ENCODE measurements around the gene FGF13. TPM values are rescaled to one million over a fixed set of nuclear protein-coding genes. Genes with fewer than 3 reads are reported as not detected.
A peak's percentile ranks its signal among the peaks of the same experiment; 100 is the strongest.

Gene FGF13
- 20.7 TPM for polyA plus RNA-seq (2013, experiment 1 of 4)
- polyA plus RNA-seq (2013, experiment 2 of 4) = 17.2 TPM
- 21.6 TPM for polyA plus RNA-seq (2013, experiment 3 of 4)
- 23.8 TPM for polyA plus RNA-seq (2013, experiment 4 of 4)

DNA sequence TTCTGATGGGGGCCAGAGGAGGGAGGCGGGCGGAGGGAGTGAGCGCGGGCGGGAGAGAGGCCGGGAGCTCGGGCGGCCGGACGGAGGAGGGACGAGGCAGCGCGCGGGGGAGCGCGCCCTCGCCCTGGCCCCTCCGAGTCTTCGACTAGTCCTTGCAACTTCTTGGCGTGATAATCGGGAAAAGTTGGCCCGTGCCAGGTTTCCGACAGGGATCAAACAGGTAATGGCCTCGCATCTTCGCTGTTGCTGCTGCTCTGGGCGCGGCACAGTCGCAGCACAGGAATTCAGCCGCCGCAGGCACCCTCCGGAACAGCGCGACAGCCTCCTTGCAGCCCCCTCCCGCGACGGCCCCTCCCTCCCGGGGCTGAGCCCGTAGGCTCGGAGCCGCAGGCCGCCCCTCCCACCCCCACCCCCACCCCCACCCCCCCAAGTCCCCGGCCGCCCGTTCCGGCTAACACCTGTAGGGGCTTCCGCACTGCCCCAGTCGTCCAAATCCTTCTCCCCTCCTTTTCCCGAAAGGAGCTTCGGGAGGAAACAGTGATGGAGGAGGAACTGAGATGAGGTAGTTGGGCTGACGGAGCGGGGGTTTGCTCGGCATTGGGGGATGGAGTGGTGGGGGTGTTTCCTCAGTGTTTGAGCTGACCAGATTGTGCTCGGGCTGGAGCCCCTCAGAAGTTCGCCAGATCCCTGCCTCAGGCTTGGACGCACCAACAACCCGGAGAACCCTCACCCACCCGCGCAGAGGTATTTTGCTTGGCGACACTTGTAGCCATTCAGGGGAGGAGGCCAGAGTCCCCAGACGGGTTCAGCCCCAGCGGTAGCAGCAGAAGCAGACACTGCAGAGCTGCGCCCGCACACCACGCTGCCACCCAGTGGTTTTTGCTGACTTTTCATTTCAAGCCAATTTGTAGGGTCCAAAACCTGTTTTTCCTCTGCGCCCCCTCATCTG lies at the start of gene FGF13:
FGF13 (minus strand) TSS at position 319 of the 949 bp plus-strand sequence. CDS start 714 bp downstream, outside the sequence.
- Histone ChIP-seq H3K36me3 (ENCODE audit: control insufficient read depth, insufficient read depth, low read length) (no peaks in the 10 kb centered on the region), H3K9me3 (ENCODE audit: control insufficient read depth, low read length) (no peaks in the 10 kb centered on the region), H3K27ac (ENCODE audit: insufficient read depth, low read depth, low read length, poor library complexity, severe bottlenecking) (peak within 1 kb of the TSS; percentile 67), H3K4me1 (ENCODE audit: control insufficient read depth, insufficient read depth, low read length) (peaks cover 6% of the 10 kb centered on the region), H3K4me3 (ENCODE audit: insufficient read depth, low read depth, low read length) (peak within 1 kb of the TSS; percentile 57), H3K27me3 (ENCODE audit: control insufficient read depth, insufficient read depth, low read length, poor library complexity, severe bottlenecking) (no peaks in the 10 kb centered on the region)
- 0% methylated on average over 44 to 53 of the region's 65 CpGs for whole genome bisulfite sequencing, 2 experiments

DNA sequence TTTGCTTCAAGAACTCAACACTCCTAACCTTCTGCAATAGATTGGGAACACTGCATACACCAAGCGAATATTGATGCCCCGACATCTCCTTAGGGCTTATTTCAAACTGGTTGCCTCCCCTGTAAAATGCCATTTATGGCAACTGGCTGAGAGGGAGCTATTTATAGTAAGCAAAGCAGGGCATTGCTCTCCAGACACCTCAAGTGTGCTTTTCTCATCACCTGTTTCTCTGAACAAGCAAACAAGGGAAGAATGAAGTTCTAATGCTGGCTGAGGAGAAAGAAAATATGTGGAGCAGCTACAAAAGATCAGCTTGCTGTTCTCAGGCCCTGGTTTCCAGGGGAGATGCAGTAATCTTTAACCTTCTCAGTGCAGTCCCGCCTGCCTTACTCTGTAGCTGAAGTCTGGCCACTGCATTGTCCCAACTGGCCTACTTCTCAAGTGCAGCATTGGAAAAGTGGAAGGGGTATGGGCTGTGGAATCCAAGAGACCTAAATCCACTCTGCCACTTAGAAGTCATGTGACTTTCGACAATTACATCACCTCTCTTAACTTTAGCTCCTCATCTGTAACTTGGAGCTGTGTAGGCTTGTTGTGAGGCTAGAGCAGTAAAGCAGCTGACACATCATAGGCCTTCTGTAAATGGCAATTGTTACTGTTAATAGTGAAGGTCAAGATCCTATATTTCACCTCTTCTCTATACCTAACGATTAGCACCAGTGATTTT lies 47.9 kb upstream of the FGF13 start:
- no peak overlapping the region for H3K4me3 ChIP-seq (ENCODE audit: insufficient read depth, low read depth, low read length)
- no peaks in the 10 kb centered on the region for H3K27me3 ChIP-seq (ENCODE audit: control insufficient read depth, insufficient read depth, low read length, poor library complexity, severe bottlenecking)
- H3K27ac ChIP-seq (ENCODE audit: insufficient read depth, low read depth, low read length, poor library complexity, severe bottlenecking) = no peak overlapping the region
- H3K9me3 ChIP-seq (ENCODE audit: control insufficient read depth, low read length) = no peaks in the 10 kb centered on the region
- H3K4me1 ChIP-seq (ENCODE audit: control insufficient read depth, insufficient read depth, low read length) = no peaks in the 10 kb centered on the region
- 81 to 97% methylated on average over 3 to 4 of the region's 5 CpGs for WGBS, 2 experiments
- H3K36me3 ChIP-seq (ENCODE audit: control insufficient read depth, insufficient read depth, low read length) = no peaks in the 10 kb centered on the region

DNA sequence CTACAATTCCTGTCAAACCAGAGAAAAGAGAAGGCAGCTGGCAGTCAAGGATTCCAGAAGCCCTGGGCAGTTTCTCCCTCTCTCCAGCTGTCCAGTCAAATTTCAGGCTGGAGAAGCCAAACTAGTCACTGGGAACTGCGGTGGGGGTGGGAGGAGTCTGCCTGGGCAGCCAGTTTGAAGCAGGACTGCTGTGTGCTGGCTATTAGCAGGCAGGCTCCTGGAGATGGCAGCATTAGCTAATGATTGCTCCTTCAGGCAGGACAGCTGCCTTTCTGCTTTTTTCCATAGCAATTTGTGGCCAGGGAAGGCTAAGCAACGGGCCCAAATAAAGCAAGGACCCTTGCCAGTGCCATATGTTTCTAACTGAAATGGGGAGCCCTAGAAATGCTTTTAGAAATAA lies 44.7 kb upstream of the FGF13 start:
- H3K27me3 ChIP-seq (ENCODE audit: control insufficient read depth, insufficient read depth, low read length, poor library complexity, severe bottlenecking) = no peaks in the 10 kb centered on the region
- H3K4me1 ChIP-seq (ENCODE audit: control insufficient read depth, insufficient read depth, low read length) = no peaks in the 10 kb centered on the region
- no peak overlapping the region for H3K27ac ChIP-seq (ENCODE audit: insufficient read depth, low read depth, low read length, poor library complexity, severe bottlenecking)
- H3K4me3 ChIP-seq (ENCODE audit: insufficient read depth, low read depth, low read length) = no peak overlapping the region
- H3K36me3 ChIP-seq (ENCODE audit: control insufficient read depth, insufficient read depth, low read length) = no peaks in the 10 kb centered on the region
- 18% methylated on average over 2 of the region's 2 CpGs for WGBS, 2 experiments
- H3K9me3 ChIP-seq (ENCODE audit: control insufficient read depth, low read length) = no peaks in the 10 kb centered on the region

DNA sequence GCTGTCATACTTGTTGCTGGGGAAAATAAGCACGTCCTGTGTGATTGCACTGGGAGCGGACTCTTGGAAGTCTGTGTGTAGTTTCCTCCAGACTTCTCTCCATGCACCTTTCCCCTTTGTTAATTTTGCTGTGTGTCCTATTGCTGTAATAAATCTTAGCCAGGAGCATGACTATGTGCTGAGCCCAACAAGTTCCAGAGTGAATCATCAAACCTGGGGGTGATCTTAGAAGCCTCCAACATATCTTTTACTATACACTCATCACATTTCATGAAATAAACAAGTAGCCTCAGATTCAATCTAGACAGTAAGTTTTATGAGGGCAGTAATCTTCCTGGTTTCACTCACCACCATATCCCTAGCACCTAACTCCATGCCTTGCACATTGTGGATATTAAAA lies 43.3 kb upstream of the FGF13 start:
- Histone ChIP-seq H3K36me3 (ENCODE audit: control insufficient read depth, insufficient read depth, low read length) (no peaks in the 10 kb centered on the region), H3K9me3 (ENCODE audit: control insufficient read depth, low read length) (no peaks in the 10 kb centered on the region), H3K27me3 (ENCODE audit: control insufficient read depth, insufficient read depth, low read length, poor library complexity, severe bottlenecking) (no peaks in the 10 kb centered on the region), H3K27ac (ENCODE audit: insufficient read depth, low read depth, low read length, poor library complexity, severe bottlenecking) (no peak overlapping the region), H3K4me1 (ENCODE audit: control insufficient read depth, insufficient read depth, low read length) (no peaks in the 10 kb centered on the region), H3K4me3 (ENCODE audit: insufficient read depth, low read depth, low read length) (no peak overlapping the region)
- WGBS, 2 experiments = 89 to 93% methylated on average over 2 of the region's 2 CpGs

DNA sequence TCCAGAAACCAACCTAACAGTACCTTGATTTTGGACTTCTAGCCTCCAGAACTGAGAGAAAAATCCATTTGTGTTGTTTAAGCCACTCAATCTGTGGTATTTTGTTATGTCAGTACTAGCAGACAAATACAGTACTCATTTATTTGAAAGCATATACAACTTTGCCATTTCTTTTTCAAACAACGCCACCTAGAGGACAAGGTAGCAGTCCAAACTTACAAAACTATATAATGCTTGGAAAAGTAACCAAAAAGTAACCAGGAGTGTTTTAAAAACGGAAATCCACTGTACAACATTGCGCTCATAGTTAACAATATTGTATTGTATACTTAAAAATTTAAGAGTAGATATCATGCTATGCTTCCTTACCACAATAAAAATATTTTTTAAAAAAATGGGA lies 37.0 kb upstream of the FGF13 start:
- H3K27ac ChIP-seq (ENCODE audit: insufficient read depth, low read depth, low read length, poor library complexity, severe bottlenecking) = no peak overlapping the region
- no peaks in the 10 kb centered on the region for H3K4me1 ChIP-seq (ENCODE audit: control insufficient read depth, insufficient read depth, low read length)
- no peaks in the 10 kb centered on the region for H3K36me3 ChIP-seq (ENCODE audit: control insufficient read depth, insufficient read depth, low read length)
- 0% methylated on average over 1 of the region's 3 CpGs; no CpG with 5 or more reads in 1 of the 2 experiments for WGBS, 2 experiments
- no peak overlapping the region for H3K4me3 ChIP-seq (ENCODE audit: insufficient read depth, low read depth, low read length)
- H3K27me3 ChIP-seq (ENCODE audit: control insufficient read depth, insufficient read depth, low read length, poor library complexity, severe bottlenecking) = no peaks in the 10 kb centered on the region
- H3K9me3 ChIP-seq (ENCODE audit: control insufficient read depth, low read length) = no peaks in the 10 kb centered on the region

DNA sequence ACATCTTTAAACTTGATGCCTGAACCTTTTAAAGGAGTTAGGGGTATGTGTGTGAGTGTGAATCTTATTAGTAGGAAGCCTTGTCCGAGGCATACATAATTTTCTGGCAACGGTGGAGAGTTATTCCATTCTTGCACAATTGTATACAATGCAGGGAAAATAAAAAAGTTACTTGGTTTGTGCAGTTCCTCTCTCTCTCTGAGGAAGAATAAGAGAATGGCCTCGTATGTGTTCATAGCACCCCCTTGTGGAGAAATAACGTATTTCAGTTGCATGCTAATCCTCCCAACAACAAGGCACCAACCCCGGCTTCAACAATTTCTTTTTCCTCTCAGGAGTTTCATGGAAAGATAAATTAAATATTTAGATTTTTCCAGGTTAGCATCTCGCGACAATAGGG lies 33.7 kb upstream of the FGF13 start:
- Histone ChIP-seq H3K36me3 (ENCODE audit: control insufficient read depth, insufficient read depth, low read length) (no peaks in the 10 kb centered on the region), H3K4me3 (ENCODE audit: insufficient read depth, low read depth, low read length) (no peak overlapping the region), H3K27me3 (ENCODE audit: control insufficient read depth, insufficient read depth, low read length, poor library complexity, severe bottlenecking) (no peaks in the 10 kb centered on the region), H3K9me3 (ENCODE audit: control insufficient read depth, low read length) (no peaks in the 10 kb centered on the region), H3K27ac (ENCODE audit: insufficient read depth, low read depth, low read length, poor library complexity, severe bottlenecking) (no peak overlapping the region), H3K4me1 (ENCODE audit: control insufficient read depth, insufficient read depth, low read length) (no peaks in the 10 kb centered on the region)
- WGBS, 2 experiments = 0 to 5% methylated on average over 5 of the region's 7 CpGs

DNA sequence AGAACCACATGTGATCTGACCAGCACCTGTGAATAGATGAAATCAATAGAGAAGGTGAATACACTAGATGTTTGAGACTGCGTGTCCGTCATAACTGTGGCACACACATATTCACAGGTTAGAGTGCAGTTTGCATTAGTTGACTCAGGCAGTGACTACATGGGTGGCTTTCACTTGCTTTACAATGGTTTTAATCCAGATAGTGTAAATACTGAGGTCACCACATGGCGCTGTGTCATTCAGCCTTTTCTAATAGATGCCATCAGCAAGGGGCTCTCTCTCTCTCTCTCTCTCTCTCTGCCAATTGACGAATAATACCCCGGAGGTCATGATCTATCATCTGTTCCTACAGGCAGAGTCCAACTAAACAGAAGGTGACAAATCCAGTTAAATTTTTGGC lies 30.7 kb upstream of the FGF13 start:
- no peaks in the 10 kb centered on the region for H3K9me3 ChIP-seq (ENCODE audit: control insufficient read depth, low read length)
- no peaks in the 10 kb centered on the region for H3K27me3 ChIP-seq (ENCODE audit: control insufficient read depth, insufficient read depth, low read length, poor library complexity, severe bottlenecking)
- 90 to 93% methylated on average over 5 of the region's 5 CpGs for WGBS, 2 experiments
- no peaks in the 10 kb centered on the region for H3K4me1 ChIP-seq (ENCODE audit: control insufficient read depth, insufficient read depth, low read length)
- no peaks in the 10 kb centered on the region for H3K36me3 ChIP-seq (ENCODE audit: control insufficient read depth, insufficient read depth, low read length)
- no peak overlapping the region for H3K4me3 ChIP-seq (ENCODE audit: insufficient read depth, low read depth, low read length)
- H3K27ac ChIP-seq (ENCODE audit: insufficient read depth, low read depth, low read length, poor library complexity, severe bottlenecking) = no peak overlapping the region

DNA sequence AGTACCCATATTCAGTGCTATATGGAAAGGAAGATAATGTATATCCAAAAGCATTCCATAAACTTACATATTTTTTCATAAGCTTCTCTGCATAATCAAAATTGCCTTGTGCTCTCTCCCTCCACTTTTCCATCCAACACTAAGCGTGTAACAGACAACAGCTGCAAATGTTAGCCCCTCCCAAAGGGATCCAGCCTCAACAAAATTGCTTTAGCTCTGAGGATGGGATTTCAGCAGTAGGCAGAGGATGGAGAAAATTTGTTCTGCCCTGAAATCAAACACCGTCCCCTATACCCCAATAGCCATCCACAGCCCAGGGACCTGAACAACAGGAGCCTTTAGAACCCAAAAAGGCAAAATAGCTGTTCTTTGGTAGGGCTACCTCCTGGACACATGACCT lies 28.8 kb upstream of the FGF13 start:
- Histone ChIP-seq H3K9me3 (ENCODE audit: control insufficient read depth, low read length) (no peaks in the 10 kb centered on the region), H3K36me3 (ENCODE audit: control insufficient read depth, insufficient read depth, low read length) (no peaks in the 10 kb centered on the region), H3K27ac (ENCODE audit: insufficient read depth, low read depth, low read length, poor library complexity, severe bottlenecking) (no peak overlapping the region), H3K27me3 (ENCODE audit: control insufficient read depth, insufficient read depth, low read length, poor library complexity, severe bottlenecking) (no peaks in the 10 kb centered on the region), H3K4me1 (ENCODE audit: control insufficient read depth, insufficient read depth, low read length) (no peaks in the 10 kb centered on the region), H3K4me3 (ENCODE audit: insufficient read depth, low read depth, low read length) (no peak overlapping the region)
- WGBS, 2 experiments = 92 to 100% methylated on average over 2 of the region's 2 CpGs

DNA sequence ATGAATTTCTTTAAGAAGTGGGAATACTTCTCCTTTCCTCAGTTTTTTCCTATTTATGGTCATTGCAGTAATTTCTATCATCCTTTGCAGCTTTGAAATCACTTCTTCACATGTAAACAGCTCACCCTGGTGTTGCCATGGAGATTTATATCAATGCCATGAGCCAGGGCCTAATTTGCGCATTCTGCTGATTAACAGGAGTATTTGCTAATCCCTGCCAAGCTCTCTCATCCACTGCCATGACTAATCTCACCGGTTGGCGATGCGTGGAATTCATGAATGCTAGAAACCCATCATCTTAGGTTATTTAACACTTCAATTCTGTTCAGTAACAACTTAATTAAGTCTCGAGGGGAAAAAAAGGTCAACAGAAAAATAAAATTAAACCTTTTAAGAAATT lies 11.8 kb upstream of the FGF13 start:
- Histone ChIP-seq H3K27me3 (ENCODE audit: control insufficient read depth, insufficient read depth, low read length, poor library complexity, severe bottlenecking) (no peaks in the 10 kb centered on the region), H3K4me3 (ENCODE audit: insufficient read depth, low read depth, low read length) (no peak overlapping the region), H3K9me3 (ENCODE audit: control insufficient read depth, low read length) (no peaks in the 10 kb centered on the region), H3K27ac (ENCODE audit: insufficient read depth, low read depth, low read length, poor library complexity, severe bottlenecking) (no peak overlapping the region), H3K4me1 (ENCODE audit: control insufficient read depth, insufficient read depth, low read length) (no peaks in the 10 kb centered on the region), H3K36me3 (ENCODE audit: control insufficient read depth, insufficient read depth, low read length) (no peaks in the 10 kb centered on the region)
- WGBS, 2 experiments = 87 to 90% methylated on average over 4 to 5 of the region's 5 CpGs

DNA sequence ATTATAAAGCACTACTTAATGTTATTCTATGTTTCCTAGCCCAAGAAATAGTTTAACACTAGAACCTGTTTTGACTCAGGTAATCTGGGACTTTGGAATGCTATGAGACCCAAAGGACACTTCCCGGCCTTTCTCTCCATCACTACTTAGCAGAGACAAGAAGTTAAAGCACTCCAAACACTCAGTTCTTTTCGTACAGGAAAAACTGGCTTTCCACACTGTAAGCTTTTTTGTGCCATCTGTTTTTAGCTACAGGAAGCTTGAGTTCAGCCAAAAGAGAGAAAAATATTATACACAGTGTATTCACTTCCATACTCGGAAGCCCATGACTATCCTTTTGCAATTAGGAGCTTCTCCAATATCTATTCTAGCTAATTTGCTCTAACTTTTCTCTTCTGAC lies 7.9 kb upstream of the FGF13 start:
- Histone ChIP-seq H3K36me3 (ENCODE audit: control insufficient read depth, insufficient read depth, low read length) (no peaks in the 10 kb centered on the region), H3K9me3 (ENCODE audit: control insufficient read depth, low read length) (no peaks in the 10 kb centered on the region), H3K4me3 (ENCODE audit: insufficient read depth, low read depth, low read length) (no peak overlapping the region), H3K27me3 (ENCODE audit: control insufficient read depth, insufficient read depth, low read length, poor library complexity, severe bottlenecking) (no peaks in the 10 kb centered on the region), H3K27ac (ENCODE audit: insufficient read depth, low read depth, low read length, poor library complexity, severe bottlenecking) (no peak overlapping the region), H3K4me1 (ENCODE audit: control insufficient read depth, insufficient read depth, low read length) (no peaks in the 10 kb centered on the region)
- WGBS, 2 experiments = 88 to 92% methylated on average over 3 of the region's 3 CpGs

Data from ectodermal cell (in vitro differentiated cells).